Urothelium cell line (cell line): ENCODE measurements around the gene PGAM2.
"Not testable (repeated sequence)": the region's sequence is repeated elsewhere in the genome, so short reads cannot be mapped to it uniquely, and the experiment has no call there.

Experiments used
- DNase-seq: peaks from one replicate; pipeline ENCODE4 v3.0.0; 2011; ENCODE audit warnings: low spot score, mixed read lengths
- FAIRE-seq: peaks from 2 replicates; lab custom pipeline; 2011; peaks lifted over from hg19 to GRCh38; lab: Jason Lieb, UNC

The PGAM2 gene

GRCh38 chr7:44052771-44053365, 12.5 kb downstream of the PGAM2 start:
- FAIRE-seq (peak; percentile 27), DNase-seq (no peak)

DNA sequence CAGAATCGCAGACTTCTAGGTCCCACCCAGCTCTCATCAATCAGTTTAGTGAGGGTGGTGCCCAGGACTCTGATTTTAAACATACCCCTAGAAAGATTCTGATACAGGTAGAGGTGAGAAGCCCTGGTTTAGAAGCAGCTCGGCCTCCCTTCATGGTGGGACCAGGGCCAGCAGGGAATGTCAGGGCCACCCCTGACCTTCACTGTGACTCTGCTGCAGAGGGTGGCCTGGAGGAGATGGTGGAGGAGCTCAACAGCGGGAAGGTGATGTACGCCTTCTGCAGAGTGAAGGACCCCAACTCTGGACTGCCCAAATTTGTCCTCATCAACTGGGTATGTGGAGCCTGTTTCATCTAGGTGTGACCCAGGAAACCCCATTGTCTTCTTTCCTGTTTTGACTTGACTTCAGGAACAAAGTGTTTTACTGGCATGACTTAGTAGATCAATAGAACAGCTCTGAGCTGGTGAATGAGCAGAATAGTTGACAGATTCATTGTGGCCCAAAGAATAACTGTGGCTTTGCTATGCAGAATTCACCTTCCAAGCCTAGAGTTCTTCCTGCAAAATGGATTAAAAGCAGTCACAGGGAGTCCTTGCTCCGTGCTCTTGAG, 13.7 kb downstream of the PGAM2 start:
- no peak for DNase-seq
- no peak for FAIRE-seq

DNA sequence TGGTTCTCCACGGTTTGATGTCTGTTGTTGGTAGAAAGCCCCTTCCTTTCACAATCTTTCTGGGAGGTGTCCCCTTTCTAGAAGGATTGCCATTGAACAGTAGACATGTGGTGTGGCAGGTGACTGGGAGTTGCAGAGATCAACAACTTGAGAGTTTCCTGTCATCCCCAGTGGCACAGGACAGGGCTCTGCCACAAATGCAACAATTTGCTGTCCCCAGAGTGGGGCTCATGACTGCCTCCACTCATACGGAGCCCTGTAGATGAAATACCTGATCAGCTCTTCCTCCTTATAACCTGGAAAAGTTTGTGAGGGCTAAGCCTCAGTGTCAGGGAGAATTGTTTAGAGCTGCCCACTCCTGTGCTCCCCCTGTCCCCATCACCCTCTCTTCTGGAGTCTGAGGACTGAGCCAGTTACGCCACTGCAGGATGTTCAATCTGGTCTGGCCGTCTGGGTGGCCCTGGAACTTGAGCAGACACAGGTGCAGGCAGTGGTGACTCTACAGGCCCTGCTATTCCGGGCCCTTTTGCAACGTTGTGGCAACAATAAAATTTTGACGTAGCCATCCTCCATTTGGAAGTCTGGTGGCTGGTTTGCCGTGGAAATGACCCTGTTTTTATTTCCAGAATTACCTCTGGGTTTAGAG, 14.3 kb downstream of the PGAM2 start:
- no peak for FAIRE-seq
- no peak for DNase-seq

DNA sequence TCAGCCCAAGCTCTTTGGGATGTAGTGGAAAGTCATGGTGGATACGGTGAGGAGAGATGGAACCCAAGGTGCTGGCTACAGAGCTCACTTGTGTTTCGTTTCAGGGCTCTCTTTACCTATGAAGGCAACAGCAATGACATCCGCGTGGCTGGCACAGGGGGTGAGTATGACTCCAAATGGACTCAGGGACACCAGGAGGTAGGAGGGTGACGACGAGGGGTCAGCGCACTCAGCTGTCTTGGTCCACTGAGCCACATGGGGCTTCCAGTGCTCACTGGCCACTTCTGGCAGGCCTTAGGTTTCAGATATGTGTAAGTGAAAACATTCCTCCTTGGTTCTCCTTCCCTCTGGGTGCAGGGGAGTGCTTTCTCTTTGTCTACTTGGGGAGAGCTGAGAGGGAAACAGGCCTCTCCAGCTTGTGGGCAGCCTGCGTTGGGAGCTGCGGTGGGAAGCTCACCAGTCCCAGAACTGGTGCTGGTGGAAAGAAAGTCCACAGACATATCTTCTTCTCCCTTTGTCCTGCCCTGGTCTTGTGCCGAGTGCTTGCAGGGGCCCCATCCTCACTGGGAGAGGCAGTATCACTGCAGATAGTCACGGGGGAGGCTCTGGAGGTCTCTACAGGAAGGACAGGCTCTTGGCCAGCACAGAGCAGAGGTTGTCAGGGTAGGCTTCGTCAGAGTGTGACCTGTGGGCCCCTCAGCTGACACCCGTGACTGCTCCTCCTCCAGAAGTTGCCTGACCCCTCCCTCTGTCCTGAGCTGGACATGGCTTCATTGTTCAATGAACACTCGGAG, 15.0 kb downstream of the PGAM2 start:
- FAIRE-seq, result no peak
- no peak for DNase-seq

- no peak for FAIRE-seq
These were observed 17.2 kb downstream of the PGAM2 start for GRCh38 chr7:44048031-44048795.

GRCh38 chr7:44046321-44047061, 18.9 kb downstream of the PGAM2 start:
- no peak for DNase-seq

More at GRCh38 chr7:44048031-44048795, 17.2 kb downstream of the PGAM2 start:
- DNase-seq, result no peak

GRCh38 chr7:44045226-44046014, 19.9 kb downstream of the PGAM2 start:
- DNase-seq (no peak), FAIRE-seq (no peak)

More at GRCh38 chr7:44046321-44047061, 18.9 kb downstream of the PGAM2 start:
- no peak for FAIRE-seq

DNA sequence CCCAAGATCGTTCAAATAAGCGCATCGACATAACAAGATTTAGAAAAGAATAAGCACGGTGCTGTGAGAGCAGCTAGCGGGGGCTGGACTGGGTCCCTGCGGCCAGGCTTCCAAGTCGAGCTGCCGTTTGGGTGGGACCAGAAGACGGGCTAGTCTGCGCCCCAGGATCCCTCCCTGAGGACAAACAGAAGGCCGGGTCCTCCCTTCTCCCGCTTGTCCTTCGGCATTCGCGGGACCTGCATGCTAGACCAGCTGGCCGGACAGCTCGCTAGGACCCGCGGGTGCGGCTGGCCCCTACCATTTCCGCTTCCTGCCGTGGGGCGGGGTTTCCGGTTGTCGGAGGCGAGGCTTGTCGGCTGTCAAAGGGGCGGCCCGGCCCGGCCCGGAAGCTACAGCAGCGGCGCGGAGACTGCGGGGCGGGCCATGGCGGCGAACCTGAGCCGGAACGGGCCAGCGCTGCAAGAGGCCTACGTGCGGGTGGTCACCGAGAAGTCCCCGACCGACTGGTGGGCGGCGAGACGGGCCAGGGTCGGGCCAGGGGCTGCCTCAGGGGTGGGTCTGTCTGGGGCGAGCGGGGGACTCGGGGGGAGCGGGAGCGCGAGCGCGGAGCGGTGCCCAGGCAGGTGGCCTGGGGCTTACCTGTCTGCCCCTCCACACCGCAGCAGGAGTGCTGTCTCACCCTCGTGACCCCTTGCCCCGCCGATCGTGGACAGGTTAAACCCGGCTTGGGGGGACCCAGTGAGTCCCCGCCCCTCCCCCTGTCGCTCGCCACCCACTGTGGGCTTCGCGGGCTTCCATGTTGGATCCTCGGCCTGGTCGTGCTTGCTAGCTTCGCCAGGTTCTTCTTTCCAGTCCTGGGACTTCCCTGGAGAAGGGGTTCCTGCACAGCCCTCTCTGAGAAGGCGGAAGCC, 20.8 kb downstream of the PGAM2 start, which contains the start of gene DBNL:
DBNL (plus strand) TSS at position 388 of the 911 bp plus-strand sequence; CDS start at position 424, 36 bp downstream.
- peak; percentile 97 for DNase-seq
- no peak for FAIRE-seq

- no peak for FAIRE-seq
- DNase-seq, result no peak
These were observed 21.5 kb downstream of the PGAM2 start for GRCh38 chr7:44043902-44044301.

DNA sequence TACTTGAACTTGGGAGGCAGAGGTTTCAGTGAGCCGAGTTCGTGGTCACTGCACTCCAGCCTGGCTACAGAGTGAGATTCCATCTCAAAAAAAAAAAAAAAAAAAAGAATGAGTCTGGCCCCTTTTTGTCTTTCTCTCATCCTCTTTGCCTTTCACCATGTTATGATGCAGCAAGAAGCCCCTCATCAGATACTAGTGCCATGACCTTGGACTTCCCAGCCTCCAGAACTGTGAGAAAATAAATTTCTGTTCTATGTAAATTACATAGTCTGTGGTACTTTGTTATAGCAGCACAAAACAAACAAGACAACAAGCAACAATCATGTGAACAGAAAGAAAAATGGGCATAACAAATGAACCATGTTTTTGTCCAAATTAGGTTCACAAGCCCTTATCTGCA, 23.1 kb downstream of the PGAM2 start:
- DNase-seq (no peak), FAIRE-seq (no peak)

- FAIRE-seq, DNase-seq: not testable (repeated sequence)
These were observed 24.9 kb downstream of the PGAM2 start for GRCh38 chr7:44040493-44040891.

GRCh38 chr7:44039800-44040492, 25.4 kb downstream of the PGAM2 start:
- not testable (repeated sequence) for FAIRE-seq, DNase-seq

DNA sequence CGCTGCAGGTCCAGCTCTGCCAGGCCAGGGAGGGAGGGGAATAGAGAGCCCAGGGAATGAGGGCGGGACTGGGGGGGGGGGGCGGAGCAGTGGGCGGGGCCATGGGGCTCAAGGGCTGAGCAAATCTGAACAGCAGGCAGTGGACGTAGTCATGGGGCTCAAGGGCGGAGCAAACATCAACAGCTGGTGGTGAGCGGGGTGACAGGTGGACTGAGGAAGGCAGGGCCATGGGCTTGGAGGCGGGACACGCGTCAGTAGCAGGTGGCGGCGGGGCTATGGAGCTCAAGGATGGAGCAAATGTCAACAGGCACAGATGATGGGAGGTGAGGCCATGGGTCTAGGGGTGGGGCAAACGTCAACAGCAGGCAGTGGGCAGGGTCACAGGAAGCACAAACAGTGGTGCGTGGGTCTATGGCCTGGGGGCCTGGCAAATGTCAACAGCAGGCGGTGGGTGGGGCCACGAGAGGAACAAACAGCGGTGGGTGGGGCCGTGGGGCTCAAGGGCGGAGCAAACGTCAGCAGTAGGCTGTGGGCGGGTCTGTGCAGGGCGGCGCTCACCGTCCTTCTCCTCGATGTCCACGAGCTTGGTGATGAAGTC, 26.3 kb downstream of the PGAM2 start:
- not testable (repeated sequence) for DNase-seq, FAIRE-seq

DNA sequence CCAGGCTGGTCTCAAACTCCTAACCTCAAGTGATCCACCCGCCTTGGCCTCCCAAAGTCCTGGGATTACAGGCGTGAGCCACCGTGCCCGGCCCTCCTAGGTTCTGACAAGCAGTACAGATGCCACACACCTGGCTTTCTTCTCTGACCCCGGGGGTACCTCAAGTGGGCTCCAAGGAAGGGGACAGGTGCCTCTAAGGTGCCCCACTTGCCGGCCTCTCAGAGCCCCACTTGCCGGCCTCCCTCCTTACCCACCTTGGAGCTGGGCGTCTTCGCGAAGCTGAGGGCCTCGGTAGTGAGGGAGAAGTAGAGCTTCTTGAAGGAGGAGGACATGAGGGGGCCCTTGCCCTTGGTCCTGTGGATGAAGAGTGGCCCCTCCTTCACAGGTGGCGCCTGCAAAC, 26.8 kb downstream of the PGAM2 start:
- FAIRE-seq, DNase-seq: not testable (repeated sequence)

- not testable (repeated sequence) for FAIRE-seq, DNase-seq
These were observed 27.4 kb downstream of the PGAM2 start for GRCh38 chr7:44037951-44038350.

- not testable (repeated sequence) for DNase-seq, FAIRE-seq
These were observed 29.0 kb downstream of the PGAM2 start for GRCh38 chr7:44036364-44036763.
